GM19372 (cell line): ENCODE results near the gene CCL18.
"Not testable (repeated sequence)": the region's sequence is repeated elsewhere in the genome, so short reads cannot be mapped to it uniquely, and the experiment has no call there.

ENCODE experiments used
- ATAC-seq: cut with Tn5 transposase; IDR thresholded peaks from one replicate; pipeline ENCODE4 v1.9.1; 2021; ENCODE audit warnings: mild to moderate bottlenecking, low read depth, moderate library complexity; ENCODE audit not compliant: unreplicated experiment

The CCL18 gene

DNA sequence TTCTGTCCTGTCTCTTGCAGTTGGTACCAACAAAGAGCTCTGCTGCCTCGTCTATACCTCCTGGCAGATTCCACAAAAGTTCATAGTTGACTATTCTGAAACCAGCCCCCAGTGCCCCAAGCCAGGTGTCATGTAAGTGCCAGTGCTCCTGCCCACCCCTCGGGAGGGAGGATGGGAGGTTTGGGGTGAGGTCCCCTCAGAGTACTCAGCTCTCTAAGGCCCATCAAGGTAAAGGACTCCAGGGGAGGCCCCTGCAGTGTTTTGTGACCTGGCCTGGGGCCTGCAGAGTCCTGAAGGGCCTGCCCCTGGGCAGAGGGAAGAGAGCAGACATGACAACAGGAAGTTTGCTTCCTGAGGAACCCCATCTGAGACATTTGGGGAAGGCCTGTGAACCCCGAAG, 6.4 kb downstream of the CCL18 start:
- no peak for ATAC-seq

DNA sequence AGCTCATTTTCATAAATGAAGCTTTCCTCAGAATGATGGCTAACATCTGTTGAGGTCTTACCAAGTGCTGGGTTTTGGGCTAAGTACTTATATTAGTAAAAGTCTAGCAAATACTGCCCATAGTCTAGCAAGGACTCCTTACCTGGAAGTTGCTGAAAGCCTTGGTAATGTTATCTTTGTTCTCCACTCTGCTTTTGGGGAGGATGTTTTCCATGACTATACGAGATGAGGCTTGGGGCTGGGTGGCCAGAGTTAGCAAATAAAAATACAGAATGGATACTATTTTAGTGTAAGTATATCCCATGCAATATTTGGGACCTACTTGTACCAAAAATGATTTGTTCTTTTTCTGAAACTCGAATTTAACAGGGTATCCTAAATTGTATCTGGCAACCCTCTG, 7.7 kb downstream of the CCL18 start:
- no peak for ATAC-seq

DNA sequence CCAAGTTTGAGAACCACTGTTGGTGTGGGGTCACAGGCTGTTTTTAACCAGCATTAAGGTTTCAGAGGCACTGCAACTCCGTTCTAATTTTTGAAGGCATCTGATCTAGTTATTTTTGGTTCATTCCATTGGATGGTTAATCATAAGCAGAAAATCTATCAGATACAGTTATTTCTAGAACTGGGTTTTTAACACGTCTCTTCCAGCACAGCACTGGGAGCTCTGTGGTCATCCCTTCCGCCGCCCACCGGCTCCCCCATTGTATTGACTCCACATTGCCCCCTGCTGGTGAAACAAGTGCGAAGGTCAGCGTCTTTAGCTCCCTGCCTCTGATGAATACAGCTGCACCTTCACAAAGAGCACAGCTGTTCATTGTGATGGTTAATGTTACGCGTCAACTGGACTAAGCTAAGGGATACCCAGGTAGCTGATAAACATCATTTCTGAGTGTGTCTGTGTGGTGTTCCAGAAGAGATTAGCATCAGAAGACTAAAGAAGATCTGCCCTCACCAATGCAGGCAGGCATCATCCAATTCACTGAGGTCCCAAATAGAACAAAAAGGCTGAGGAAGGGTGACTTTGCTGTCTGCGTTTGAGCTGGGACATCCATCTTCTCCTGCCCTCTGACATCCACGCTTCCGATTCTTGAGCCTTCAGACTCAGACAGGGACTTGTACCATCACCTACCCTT, 8.5 kb downstream of the CCL18 start:
- ATAC-seq, result peak; percentile 75

GRCh38 chr17:36074365-36074764, 10.3 kb downstream of the CCL18 start:
- no peak for ATAC-seq

DNA sequence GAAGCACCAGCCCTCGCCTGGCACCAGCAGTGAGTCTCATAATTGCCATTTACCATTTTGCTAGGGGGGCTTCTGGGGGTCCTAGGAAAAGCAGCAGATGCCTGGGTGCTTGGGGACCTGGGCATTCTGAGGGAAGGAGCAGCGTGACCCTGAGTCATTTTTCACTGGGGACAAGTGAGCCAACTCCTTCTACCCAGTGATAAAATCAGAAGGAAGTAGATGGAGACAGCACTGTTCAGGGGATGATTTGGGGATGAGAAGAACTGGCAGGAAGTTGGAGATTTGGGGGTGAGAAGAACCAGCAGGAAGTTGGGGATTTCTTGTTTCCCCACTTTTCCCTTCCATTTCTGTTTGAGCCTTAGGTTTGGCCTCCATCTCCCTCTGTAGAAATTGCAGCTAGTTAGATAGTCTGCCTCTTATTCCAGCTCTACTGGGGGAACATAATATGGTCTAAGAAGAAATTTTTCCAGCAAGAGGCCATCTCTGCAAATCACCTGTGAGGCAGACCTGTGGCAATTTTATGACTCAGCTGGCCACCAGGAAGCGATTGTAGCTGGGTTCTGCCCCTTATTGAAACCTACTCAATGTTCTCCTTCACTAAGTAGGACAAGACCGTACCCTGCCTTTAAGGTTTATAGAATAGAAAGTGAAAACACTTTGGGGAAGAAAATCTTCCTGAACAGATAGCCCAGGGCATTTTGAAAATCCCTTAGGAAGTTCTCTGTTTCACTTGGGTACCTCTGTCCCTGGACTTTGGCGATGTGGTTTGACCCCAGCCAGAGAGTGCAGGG, 17.8 kb downstream of the CCL18 start:
- not testable (repeated sequence) for ATAC-seq

DNA sequence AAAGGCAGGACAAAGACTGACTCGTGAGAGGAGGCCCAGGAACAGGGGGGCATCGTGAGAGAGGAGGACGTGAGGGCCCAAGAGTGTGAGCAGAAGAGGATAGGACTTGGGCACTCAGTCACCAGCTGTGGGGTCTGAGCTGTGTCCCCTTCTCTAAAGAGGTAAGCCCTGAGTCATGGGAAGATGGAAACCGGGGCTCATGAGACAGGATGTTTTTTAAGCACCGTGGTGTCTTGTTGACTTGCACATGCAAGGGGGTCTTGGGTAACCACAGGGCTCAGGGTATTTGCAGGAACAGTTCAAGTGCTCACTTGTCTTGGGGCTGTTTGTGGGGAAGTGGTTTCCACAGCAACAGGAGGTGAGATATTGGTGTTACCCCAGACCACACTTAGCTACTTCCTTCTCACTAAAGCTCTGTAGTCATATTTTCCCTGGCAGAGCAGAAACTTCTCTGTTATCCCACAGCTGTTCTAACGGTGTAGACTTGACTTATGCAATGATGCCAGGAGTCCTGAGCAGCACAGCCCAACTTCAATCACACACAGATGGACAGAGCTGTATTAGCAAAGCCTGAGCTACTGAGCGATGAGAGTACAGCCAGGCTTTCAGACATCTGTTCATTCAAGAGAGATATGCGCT, 18.5 kb downstream of the CCL18 start:
- peak; percentile 49 for ATAC-seq

GRCh38 chr17:36083691-36084090, 19.6 kb downstream of the CCL18 start:
- ATAC-seq, result not testable (repeated sequence)

GRCh38 chr17:36085765-36086164, 21.7 kb downstream of the CCL18 start:
- ATAC-seq, result no peak

- ATAC-seq, result no peak
Measured at GRCh38 chr17:36086791-36087190, 22.7 kb downstream of the CCL18 start.

- ATAC-seq, result not testable (repeated sequence)
Measured at GRCh38 chr17:36087471-36087870, 23.4 kb downstream of the CCL18 start.

GRCh38 chr17:36087897-36088572, 24.0 kb downstream of the CCL18 start:
- not testable (repeated sequence) for ATAC-seq

GRCh38 chr17:36088670-36089338, 24.7 kb downstream of the CCL18 start:
- no peak for ATAC-seq

GRCh38 chr17:36089339-36089865, 25.3 kb downstream of the CCL18 start:
- no peak for ATAC-seq

DNA sequence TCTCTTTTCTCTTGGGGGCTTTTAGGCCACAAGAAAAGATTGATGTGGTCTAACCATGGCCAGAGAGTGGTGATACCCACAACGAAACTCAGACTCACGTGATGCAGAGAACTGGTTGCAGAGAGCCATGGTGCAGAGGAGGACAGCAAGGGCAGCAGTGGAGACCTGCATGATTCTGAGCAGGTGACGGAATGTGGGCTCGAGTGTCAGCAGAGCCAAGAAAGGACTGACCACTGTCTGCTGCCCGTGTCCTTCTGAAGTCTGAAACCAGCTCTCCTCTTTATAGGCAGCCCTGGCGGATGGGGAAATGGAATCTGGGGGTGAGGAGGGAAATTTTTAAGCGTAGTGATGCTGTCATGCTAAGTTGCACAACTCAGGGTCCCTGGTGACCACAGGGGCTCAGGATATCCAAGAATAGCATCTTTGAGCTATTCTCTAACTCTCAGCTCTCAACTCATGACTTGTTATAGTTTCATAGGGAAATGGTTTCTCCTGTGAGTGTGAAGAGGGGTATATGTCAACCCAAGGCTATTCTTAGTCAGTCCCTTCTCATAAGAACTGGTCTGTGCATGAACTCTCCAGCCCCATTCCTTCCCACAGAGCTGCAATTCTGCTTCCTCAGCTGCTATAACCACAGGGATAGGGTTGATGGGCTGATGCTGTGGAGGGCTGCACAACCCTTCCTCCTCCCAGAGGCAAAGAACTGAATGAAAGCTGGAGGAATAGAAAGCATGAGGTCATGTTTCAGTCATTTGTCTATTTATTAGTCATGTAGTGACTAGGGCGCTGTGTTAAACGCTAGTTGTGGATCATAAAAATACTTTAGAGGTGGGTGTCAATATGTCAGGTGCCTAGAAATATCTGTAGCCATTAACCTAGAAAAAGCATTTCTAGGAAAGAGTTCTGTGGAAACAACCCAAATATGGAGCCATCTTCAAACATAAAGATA, 26.1 kb downstream of the CCL18 start, which contains the start of gene CCL3:
TSS of gene CCL3 (minus strand) at position 256 of the 949 bp plus-strand sequence. CDS start at position 171, 85 bp downstream.
- peak; percentile 56 for ATAC-seq

DNA sequence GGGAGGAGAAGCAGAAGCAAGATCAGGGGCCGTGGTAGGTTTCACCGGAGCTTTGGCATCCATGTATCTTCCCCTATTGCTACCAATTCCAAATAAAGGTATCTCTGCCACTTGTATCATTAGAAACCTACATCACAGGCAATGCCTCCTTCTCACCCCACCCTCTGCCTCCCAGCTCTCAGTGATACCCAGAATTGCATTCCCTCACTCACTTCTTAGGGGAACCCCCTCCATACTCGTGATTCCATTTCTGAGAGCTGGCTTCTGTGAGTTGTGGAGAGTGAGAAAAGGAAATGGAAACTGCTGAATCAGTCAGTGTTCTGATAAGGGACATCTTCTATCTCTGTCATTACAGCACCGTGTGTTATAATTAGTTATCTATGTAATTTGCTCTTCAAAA, 28.2 kb downstream of the CCL18 start:
- ATAC-seq, result no peak

DNA sequence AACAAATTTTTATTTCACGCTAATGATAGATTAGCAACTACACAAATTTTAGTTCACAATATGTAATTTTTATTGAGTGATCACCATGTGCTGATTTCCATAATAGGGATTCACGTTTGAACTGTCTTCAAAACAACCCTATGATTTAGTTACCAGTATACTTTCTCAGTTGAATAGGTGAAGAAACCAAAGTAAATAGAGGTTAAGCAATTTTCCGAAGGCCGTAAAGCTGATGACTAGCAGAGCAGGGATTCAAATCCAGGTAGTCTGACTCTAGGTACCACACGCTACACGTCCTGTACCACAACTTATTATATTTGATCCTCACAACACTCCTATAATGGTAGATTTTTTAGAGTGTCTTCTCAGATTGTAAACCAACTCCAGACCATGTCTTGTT, 28.6 kb downstream of the CCL18 start:
- ATAC-seq, result not testable (repeated sequence)

GRCh38 chr17:36094232-36094631, 30.2 kb downstream of the CCL18 start:
- no peak for ATAC-seq

DNA sequence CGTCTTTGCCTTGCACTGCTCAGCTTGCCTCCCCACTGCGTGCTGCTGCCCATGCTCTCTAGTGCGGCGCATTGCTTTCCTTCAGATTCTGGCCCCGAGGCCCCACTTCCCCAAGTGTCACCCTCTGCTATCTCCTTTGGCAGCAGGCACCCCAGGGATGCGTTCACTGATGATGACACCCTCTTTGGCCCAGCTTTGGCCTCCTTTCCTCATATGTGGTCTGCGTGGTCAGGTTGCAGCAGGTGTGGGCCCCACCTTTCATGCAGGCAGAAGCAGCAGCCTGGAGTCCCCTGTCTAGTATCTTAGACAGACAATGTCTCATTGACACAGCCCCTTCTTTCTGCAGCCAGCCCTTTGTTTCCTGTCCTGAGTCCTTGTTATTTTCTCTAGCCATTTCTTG, 30.7 kb downstream of the CCL18 start:
- no peak for ATAC-seq

GRCh38 chr17:36095992-36096391, 31.9 kb downstream of the CCL18 start:
- no peak for ATAC-seq
